Memory B cell (primary cell): ENCODE data around the gene FBXO38.

Experiments
- ATAC-seq: fragments of 150-1000 bp; cut with Tn5 transposase; 2 replicates; pipeline ENCODE4 v1.10.0; 2021; ENCODE audit warnings: low read depth, mild to moderate bottlenecking, moderate library complexity
- DNase-seq, 2 donors: peaks; one replicate each; pipeline ENCODE4 v3.0.0; 2022; ENCODE audit warnings: low spot score in 2 of 2
- H3K27ac Mint-ChIP-seq: one replicate; pipeline ENCODE4 v1.8.0; 2022; ENCODE audit warnings: mild to moderate bottlenecking, moderate library complexity, mixed read lengths
- H3K27me3 Mint-ChIP-seq: one replicate; pipeline ENCODE4 v1.8.0; 2022; ENCODE audit warnings: mixed read lengths
- H3K36me3 Mint-ChIP-seq: one replicate; pipeline ENCODE4 v1.8.0; 2022; ENCODE audit warnings: mild to moderate bottlenecking, mixed read lengths
- H3K4me1 Mint-ChIP-seq: one replicate; pipeline ENCODE4 v1.8.0; 2022; ENCODE audit warnings: mixed read lengths
- H3K4me3 Mint-ChIP-seq: one replicate; pipeline ENCODE4 v1.8.0; 2022; ENCODE audit warnings: mild to moderate bottlenecking, moderate library complexity, mixed read lengths
- H3K9me3 Mint-ChIP-seq: one replicate; pipeline ENCODE4 v1.8.0; 2022; ENCODE audit warnings: mixed read lengths

Gene FBXO38

GRCh38 chr5:148383564-148384379 is at the start of gene FBXO38:
Gene FBXO38 (plus strand): TSS chr5:148383958. CDS start chr5:148394777, 10,819 bp downstream.
- H3K4me3 Mint-ChIP-seq: peak within 1 kb of the TSS; percentile 87
- DNase-seq (peak; percentile 95), ATAC-seq (peak; percentile 93)
- H3K36me3 Mint-ChIP-seq: peaks cover 10% of the 10 kb centered on the region
- peak within 1 kb of the TSS; percentile 96 for H3K27ac Mint-ChIP-seq
- peaks cover 1% of the 10 kb centered on the region for H3K9me3 Mint-ChIP-seq
- no peaks in the 10 kb centered on the region for H3K27me3 Mint-ChIP-seq
- peaks cover 23% of the 10 kb centered on the region for H3K4me1 Mint-ChIP-seq

GRCh38 chr5:148335259-148335658 is 48.5 kb upstream of the FBXO38 start, which contains the start of gene SPINK9:
Gene SPINK9 (plus strand): TSS chr5:148335559. CDS start chr5:148335614, 55 bp downstream.
- Mint-ChIP-seq H3K36me3 (peaks cover 5% of the 10 kb centered on the region), H3K27me3 (no peaks in the 10 kb centered on the region), H3K27ac (no peak within 1 kb of the TSS), H3K9me3 (peaks cover 6% of the 10 kb centered on the region), H3K4me3 (no peak within 1 kb of the TSS), H3K4me1 (peaks cover 2% of the 10 kb centered on the region)
- no peak for ATAC-seq
- no peak for DNase-seq

GRCh38 chr5:148336704-148337435 is 46.9 kb upstream of the FBXO38 start:
- DNase-seq: peak in 1 of 2 donors; percentile 4

GRCh38 chr5:148342371-148343045 is 41.2 kb upstream of the FBXO38 start:
- no peak for ATAC-seq
- H3K27me3 Mint-ChIP-seq: no peaks in the 10 kb centered on the region
- H3K9me3 Mint-ChIP-seq: no peaks in the 10 kb centered on the region
- no peak for DNase-seq
- peaks cover 3% of the 10 kb centered on the region for H3K4me1 Mint-ChIP-seq
- H3K27ac Mint-ChIP-seq: no peak overlapping the region
- H3K4me3 Mint-ChIP-seq: no peak overlapping the region
- H3K36me3 Mint-ChIP-seq: peaks cover 5% of the 10 kb centered on the region

More at GRCh38 chr5:148336704-148337435, 46.9 kb upstream of the FBXO38 start:
- Mint-ChIP-seq H3K4me1 (peaks cover 2% of the 10 kb centered on the region), H3K4me3 (no peak overlapping the region), H3K27me3 (no peaks in the 10 kb centered on the region), H3K9me3 (no peaks in the 10 kb centered on the region), H3K27ac (no peak overlapping the region), H3K36me3 (peaks cover 4% of the 10 kb centered on the region)
- peak; percentile 93 for ATAC-seq

- no peak for ATAC-seq
- Mint-ChIP-seq H3K9me3 (no peaks in the 10 kb centered on the region), H3K4me1 (peaks cover 3% of the 10 kb centered on the region), H3K27ac (no peak overlapping the region), H3K27me3 (no peaks in the 10 kb centered on the region), H3K4me3 (no peak overlapping the region), H3K36me3 (peaks cover 5% of the 10 kb centered on the region)
- no peak for DNase-seq
Measured at GRCh38 chr5:148343046-148343407, 40.7 kb upstream of the FBXO38 start.

- DNase-seq: no peak
- Mint-ChIP-seq H3K4me3 (no peak overlapping the region), H3K36me3 (peaks cover 5% of the 10 kb centered on the region), H3K9me3 (no peaks in the 10 kb centered on the region), H3K27me3 (no peaks in the 10 kb centered on the region), H3K27ac (no peak overlapping the region), H3K4me1 (peaks cover 3% of the 10 kb centered on the region)
- no peak for ATAC-seq
Measured at GRCh38 chr5:148343603-148344487, 39.9 kb upstream of the FBXO38 start.

GRCh38 chr5:148347706-148348105 is 36.1 kb upstream of the FBXO38 start:
- no peaks in the 10 kb centered on the region for H3K9me3 Mint-ChIP-seq
- DNase-seq (no peak), ATAC-seq (no peak)
- H3K4me1 Mint-ChIP-seq: peaks cover 3% of the 10 kb centered on the region
- peak overlapping the region; percentile 18 for H3K27ac Mint-ChIP-seq
- H3K27me3 Mint-ChIP-seq: no peaks in the 10 kb centered on the region
- no peaks in the 10 kb centered on the region for H3K36me3 Mint-ChIP-seq
- H3K4me3 Mint-ChIP-seq: no peak overlapping the region

- no peak overlapping the region for H3K27ac Mint-ChIP-seq
- DNase-seq: no peak
- peaks cover 2% of the 10 kb centered on the region for H3K4me1 Mint-ChIP-seq
- no peaks in the 10 kb centered on the region for H3K27me3 Mint-ChIP-seq
- H3K9me3 Mint-ChIP-seq: no peaks in the 10 kb centered on the region
- no peak overlapping the region for H3K4me3 Mint-ChIP-seq
- ATAC-seq: no peak
- no peaks in the 10 kb centered on the region for H3K36me3 Mint-ChIP-seq
Measured at GRCh38 chr5:148352696-148353095, 31.1 kb upstream of the FBXO38 start.

- Mint-ChIP-seq H3K4me1 (peaks cover 2% of the 10 kb centered on the region), H3K27me3 (no peaks in the 10 kb centered on the region), H3K9me3 (no peaks in the 10 kb centered on the region), H3K4me3 (no peak overlapping the region), H3K36me3 (no peaks in the 10 kb centered on the region), H3K27ac (no peak overlapping the region)
- DNase-seq: no peak
- ATAC-seq: no peak
Measured at GRCh38 chr5:148353634-148354033, 30.1 kb upstream of the FBXO38 start.

GRCh38 chr5:148364343-148364742 is 19.4 kb upstream of the FBXO38 start:
- DNase-seq (no peak), ATAC-seq (no peak)
- Mint-ChIP-seq H3K27me3 (no peaks in the 10 kb centered on the region), H3K4me1 (no peaks in the 10 kb centered on the region), H3K36me3 (peaks cover 4% of the 10 kb centered on the region), H3K27ac (no peak overlapping the region), H3K9me3 (peaks cover 8% of the 10 kb centered on the region), H3K4me3 (no peak overlapping the region)

- Mint-ChIP-seq H3K36me3 (peaks cover 9% of the 10 kb centered on the region), H3K4me1 (no peaks in the 10 kb centered on the region), H3K9me3 (peaks cover 9% of the 10 kb centered on the region), H3K27me3 (no peaks in the 10 kb centered on the region), H3K27ac (no peak overlapping the region), H3K4me3 (no peak overlapping the region)
- DNase-seq (no peak), ATAC-seq (no peak)
Measured at GRCh38 chr5:148368299-148368698, 15.5 kb upstream of the FBXO38 start.

GRCh38 chr5:148372166-148372725 is 11.5 kb upstream of the FBXO38 start:
- ATAC-seq: no peak
- no peaks in the 10 kb centered on the region for H3K4me1 Mint-ChIP-seq
- no peak overlapping the region for H3K27ac Mint-ChIP-seq
- H3K27me3 Mint-ChIP-seq: no peaks in the 10 kb centered on the region
- peaks cover 9% of the 10 kb centered on the region for H3K9me3 Mint-ChIP-seq
- no peak overlapping the region for H3K4me3 Mint-ChIP-seq
- DNase-seq: no peak
- peaks cover 12% of the 10 kb centered on the region for H3K36me3 Mint-ChIP-seq

- Mint-ChIP-seq H3K4me1 (no peaks in the 10 kb centered on the region), H3K36me3 (peaks cover 16% of the 10 kb centered on the region), H3K9me3 (peaks cover 8% of the 10 kb centered on the region), H3K27ac (no peak overlapping the region), H3K4me3 (no peak overlapping the region), H3K27me3 (no peaks in the 10 kb centered on the region)
- ATAC-seq: no peak
- DNase-seq: no peak
Measured at GRCh38 chr5:148372893-148373292, 10.9 kb upstream of the FBXO38 start.
